ENCODE data around the gene LYZ.
"Not testable (repeated sequence)": the region's sequence is repeated elsewhere in the genome, so short reads cannot be mapped to it uniquely, and the experiment has no call there.

Gene LYZ

GRCh38 chr12:69348162-69348938, at the start of gene LYZ:
Gene LYZ (plus strand): TSS chr12:69348381. CDS start chr12:69348409, 28 bp downstream.
- DNase-seq: no peak

GRCh38 chr12:69298947-69299346, 49.2 kb upstream of the LYZ start:
- DNase-seq: no peak

- no peak for DNase-seq
Measured at GRCh38 chr12:69304284-69304683, 43.9 kb upstream of the LYZ start.

GRCh38 chr12:69309461-69309860, 38.7 kb upstream of the LYZ start:
- no peak for DNase-seq

- DNase-seq: no peak
Measured at GRCh38 chr12:69313209-69313608, 35.0 kb upstream of the LYZ start.

GRCh38 chr12:69316784-69317183, 31.4 kb upstream of the LYZ start:
- not testable (repeated sequence) for DNase-seq

- DNase-seq: not testable (repeated sequence)
Measured at GRCh38 chr12:69317233-69317632, 30.9 kb upstream of the LYZ start.

- no peak for DNase-seq
Measured at GRCh38 chr12:69318225-69318624, 30.0 kb upstream of the LYZ start.

GRCh38 chr12:69321351-69321750, 26.8 kb upstream of the LYZ start:
- DNase-seq: no peak

GRCh38 chr12:69324797-69325466, 23.2 kb upstream of the LYZ start:
- no peak for DNase-seq

GRCh38 chr12:69328426-69328825, 19.8 kb upstream of the LYZ start:
- no peak for DNase-seq

- no peak for DNase-seq
Measured at GRCh38 chr12:69329669-69330428, 18.3 kb upstream of the LYZ start.

GRCh38 chr12:69330475-69331473, 17.4 kb upstream of the LYZ start:
- no peak for DNase-seq

GRCh38 chr12:69331519-69331908, 16.7 kb upstream of the LYZ start:
- no peak for DNase-seq

- no peak for DNase-seq
Measured at GRCh38 chr12:69331909-69332684, 16.1 kb upstream of the LYZ start.

- no peak for DNase-seq
Measured at GRCh38 chr12:69332815-69333358, 15.3 kb upstream of the LYZ start.

- DNase-seq: no peak
Measured at GRCh38 chr12:69334158-69334557, 14.0 kb upstream of the LYZ start.

- DNase-seq: no peak
Measured at GRCh38 chr12:69337311-69338090, 10.7 kb upstream of the LYZ start.

GRCh38 chr12:69338120-69338859, 9.9 kb upstream of the LYZ start:
- no peak for DNase-seq

- no peak for DNase-seq
Measured at GRCh38 chr12:69338936-69339335, 9.2 kb upstream of the LYZ start.
